NOMO-1 treated with DMSO at 0.1 percent for 48 hours (cell line): ENCODE data around the gene CMBL.

ENCODE experiments used
- DNase-seq: peaks from one replicate; lab custom pipeline; 2025; ENCODE audit not compliant: unreplicated experiment; lab: John Stamatoyannopoulos, UW

The CMBL gene

GRCh38 chr5:10333154-10334006 lies 25.7 kb upstream of the CMBL start:
- no peak for DNase-seq

- no peak for DNase-seq
These were observed 24.6 kb upstream of the CMBL start for GRCh38 chr5:10332301-10332700.

GRCh38 chr5:10331341-10331796 lies 23.7 kb upstream of the CMBL start:
- no peak for DNase-seq

GRCh38 chr5:10330511-10331230 lies 23.0 kb upstream of the CMBL start:
- no peak for DNase-seq

- DNase-seq = no peak
These were observed 22.2 kb upstream of the CMBL start for GRCh38 chr5:10329820-10330481.

- no peak for DNase-seq
These were observed 21.7 kb upstream of the CMBL start for GRCh38 chr5:10329446-10329819.

- no peak for DNase-seq
These were observed 20.6 kb upstream of the CMBL start for GRCh38 chr5:10328323-10328722.

GRCh38 chr5:10324518-10325370 lies 17.0 kb upstream of the CMBL start:
- DNase-seq = peak; percentile 94

GRCh38 chr5:10323588-10324488 lies 16.1 kb upstream of the CMBL start:
- peak; percentile 81 for DNase-seq

GRCh38 chr5:10321882-10322281 lies 14.2 kb upstream of the CMBL start:
- DNase-seq = no peak

GRCh38 chr5:10320793-10321192 lies 13.1 kb upstream of the CMBL start:
- DNase-seq = no peak

- no peak for DNase-seq
These were observed 11.6 kb upstream of the CMBL start for GRCh38 chr5:10319202-10319851.

GRCh38 chr5:10317825-10318682 lies 10.4 kb upstream of the CMBL start:
- DNase-seq = no peak

- DNase-seq = no peak
These were observed 8.3 kb upstream of the CMBL start for GRCh38 chr5:10315824-10316509.

- DNase-seq = no peak
These were observed 7.5 kb upstream of the CMBL start for GRCh38 chr5:10315201-10315600.

GRCh38 chr5:10311595-10312425 lies 4.1 kb upstream of the CMBL start:
- no peak for DNase-seq
